Forelimb muscle (tissue), 1 donor: ENCODE results near the gene TSPAN3. TPM values are rescaled to one million over a fixed set of nuclear protein-coding genes. Genes with fewer than 3 reads are reported as not detected.

Experiments
- DNase-seq: peaks from one replicate; pipeline ENCODE4 v3.0.0-alpha.2; 2013; ENCODE audit warnings: low read depth
- polyA plus RNA-seq: library from polyadenylated mRNA; unstranded; fragments of 120-200 nt; gene quantifications from one replicate; pipeline ENCODE4 v1.2.1, GENCODE V29; 2013; ENCODE audit not compliant: insufficient read length

The TSPAN3 gene
- polyA plus RNA-seq, 1 donor = 357 TPM

DNA sequence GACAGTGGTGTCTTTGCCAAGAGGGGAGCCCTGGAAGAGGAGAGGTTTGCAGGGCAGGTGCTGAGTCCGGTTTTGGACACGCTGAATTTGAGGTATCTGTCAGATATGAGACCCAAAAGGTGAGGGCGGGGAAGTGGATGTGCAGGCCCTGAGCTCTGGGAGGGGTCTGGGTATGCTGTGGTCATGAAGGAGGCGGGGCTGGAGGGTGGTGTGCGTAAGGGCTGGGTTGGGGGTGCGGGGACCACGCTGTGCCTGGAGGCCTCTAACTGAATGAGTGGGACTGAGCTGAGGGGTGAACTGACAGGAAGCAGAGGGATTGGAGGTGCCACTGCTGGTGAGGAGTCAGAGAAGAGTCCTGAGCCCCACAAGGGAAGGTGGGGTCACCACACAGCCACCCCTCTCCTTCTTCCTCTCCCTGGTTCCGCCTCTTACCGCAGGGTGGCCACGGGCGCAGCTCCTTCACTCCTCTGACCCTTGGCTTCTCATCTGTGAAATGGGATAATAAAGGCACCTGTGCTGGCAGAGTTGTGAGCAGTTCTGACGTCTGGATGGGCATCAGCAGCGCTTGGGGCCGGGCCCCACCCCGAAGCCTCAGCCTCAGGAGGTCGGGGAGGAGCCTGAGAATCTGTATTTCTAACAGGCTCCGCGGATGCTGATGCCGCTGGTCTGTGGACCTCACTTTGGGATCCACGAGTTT, 47.2 kb downstream of the TSPAN3 start:
- no peak for DNase-seq

DNA sequence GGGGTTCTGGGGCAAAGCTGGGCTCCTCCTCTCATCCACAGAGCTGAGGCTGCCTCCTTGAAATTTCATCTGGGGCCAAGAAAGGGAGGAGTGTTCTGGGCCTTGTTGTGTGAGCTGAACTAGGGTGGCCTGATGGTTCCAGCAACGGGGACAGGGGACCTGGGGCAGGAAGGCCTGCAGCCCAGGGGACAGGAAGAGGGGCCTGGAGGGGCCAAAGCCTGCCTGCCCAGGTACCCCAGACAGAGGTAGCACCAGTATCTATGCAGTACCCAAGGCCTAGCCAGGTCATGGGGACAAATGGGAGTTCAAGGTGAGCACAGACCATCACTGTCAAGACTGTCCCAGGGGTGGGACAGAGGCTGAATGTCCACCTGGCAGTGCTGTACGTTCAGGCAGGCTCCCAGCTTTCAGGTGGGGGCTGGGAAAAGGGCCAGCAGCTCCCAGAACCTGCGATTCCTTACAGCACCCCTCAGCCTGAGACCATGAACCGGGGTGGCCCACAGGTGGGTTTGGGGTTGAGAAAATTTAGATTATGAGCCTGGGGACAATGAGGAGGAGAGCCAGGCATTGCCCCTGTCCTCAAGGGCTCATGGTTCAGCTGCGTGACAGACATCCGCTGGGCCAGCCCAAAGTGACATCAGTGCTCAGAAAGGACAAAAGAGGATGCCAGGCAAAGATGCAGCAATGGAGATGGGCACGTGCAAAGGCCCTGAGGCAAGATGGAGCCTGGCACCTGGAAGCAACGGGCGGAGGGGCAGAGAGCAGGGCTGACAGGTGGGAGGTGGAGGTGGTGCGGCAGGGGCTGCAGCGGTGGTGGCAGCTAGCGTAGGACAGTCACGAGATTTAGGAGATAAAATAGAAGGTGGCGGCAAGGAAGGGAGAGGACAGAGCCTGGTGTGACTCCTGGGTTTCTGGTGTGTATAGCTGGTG, 48.0 kb downstream of the TSPAN3 start:
- no peak for DNase-seq

DNA sequence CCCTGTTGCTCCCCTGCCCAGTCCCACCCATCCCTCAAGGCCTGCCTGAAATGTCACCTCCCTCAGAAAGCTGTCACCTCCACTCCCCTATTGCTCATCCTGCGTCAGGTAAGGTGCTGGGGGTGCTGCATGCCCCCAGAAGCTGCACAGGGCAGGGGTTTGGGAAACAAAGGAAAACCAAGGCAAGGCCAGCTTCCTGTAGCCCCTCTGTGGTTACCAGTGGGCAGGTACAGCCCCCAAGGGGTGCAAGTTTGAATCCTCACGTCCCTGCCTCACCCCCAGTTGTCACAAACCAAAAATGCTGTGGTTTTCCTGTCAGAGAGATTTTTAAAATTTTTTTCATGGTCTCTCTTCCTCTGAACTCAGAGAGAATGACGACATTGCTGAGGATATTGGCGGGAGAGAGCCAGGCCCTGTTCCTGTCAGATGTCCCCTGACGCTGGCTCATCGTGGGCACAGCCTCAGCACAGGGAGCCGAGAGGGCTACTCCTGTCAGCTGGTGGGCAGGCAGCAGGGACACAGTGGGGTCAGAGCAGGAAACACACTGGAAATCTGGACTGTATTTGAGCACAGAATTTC, 49.0 kb downstream of the TSPAN3 start:
- DNase-seq = no peak

DNA sequence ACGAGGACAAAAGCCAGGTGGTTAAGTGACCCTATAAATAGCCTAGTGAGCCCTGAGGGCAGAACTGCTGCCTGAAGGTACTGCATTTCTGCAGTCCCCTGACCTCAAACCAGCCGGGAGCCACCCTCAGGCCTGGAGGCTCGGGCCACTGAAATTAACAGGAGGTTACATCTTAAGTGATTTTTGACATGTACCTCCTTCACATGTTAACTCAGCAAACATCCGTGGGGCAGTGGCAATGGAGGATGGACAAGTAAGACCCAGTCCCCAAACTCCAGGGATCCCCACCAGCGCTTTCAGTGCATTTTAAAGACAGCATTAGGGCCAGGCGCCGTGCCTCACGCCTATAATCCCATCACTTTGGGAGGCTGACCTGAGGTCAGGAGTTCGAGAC, 49.8 kb downstream of the TSPAN3 start:
- no peak for DNase-seq

DNA sequence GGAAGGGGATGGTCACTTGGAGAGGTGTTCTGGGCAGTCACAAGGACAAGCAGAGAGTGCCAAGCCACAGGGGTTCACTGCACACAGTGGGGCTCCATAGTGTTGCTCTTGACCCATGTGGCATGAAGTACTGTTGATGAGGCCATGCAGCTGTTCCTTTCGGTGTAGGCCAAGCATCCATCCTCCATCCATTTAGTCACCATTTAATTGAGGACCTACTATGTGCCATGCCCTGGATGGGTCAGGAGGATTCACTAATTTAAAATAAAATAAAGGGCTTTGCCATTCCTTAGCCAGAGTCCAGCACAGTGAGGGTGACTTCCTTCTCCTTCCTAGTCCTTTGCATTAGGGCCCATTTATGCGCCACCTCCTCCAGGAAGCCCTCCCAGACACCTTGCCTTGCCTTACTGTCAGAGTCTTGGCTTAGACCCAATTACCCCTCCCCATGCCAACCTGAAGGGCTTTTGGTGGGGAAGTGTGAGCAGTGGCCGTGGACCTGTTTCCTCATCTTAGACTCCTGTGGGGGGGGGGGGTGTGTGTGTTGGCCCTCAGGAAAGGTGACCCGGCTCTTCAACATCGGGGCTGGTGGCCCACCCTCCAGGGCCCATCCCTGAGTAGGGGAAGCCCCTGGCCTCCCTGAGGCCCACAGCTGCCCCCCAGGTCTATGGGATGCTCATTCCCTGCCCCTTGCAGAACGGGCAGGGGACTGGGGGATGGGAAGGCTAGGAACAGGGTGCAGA, 50.4 kb downstream of the TSPAN3 start:
- DNase-seq = no peak

DNA sequence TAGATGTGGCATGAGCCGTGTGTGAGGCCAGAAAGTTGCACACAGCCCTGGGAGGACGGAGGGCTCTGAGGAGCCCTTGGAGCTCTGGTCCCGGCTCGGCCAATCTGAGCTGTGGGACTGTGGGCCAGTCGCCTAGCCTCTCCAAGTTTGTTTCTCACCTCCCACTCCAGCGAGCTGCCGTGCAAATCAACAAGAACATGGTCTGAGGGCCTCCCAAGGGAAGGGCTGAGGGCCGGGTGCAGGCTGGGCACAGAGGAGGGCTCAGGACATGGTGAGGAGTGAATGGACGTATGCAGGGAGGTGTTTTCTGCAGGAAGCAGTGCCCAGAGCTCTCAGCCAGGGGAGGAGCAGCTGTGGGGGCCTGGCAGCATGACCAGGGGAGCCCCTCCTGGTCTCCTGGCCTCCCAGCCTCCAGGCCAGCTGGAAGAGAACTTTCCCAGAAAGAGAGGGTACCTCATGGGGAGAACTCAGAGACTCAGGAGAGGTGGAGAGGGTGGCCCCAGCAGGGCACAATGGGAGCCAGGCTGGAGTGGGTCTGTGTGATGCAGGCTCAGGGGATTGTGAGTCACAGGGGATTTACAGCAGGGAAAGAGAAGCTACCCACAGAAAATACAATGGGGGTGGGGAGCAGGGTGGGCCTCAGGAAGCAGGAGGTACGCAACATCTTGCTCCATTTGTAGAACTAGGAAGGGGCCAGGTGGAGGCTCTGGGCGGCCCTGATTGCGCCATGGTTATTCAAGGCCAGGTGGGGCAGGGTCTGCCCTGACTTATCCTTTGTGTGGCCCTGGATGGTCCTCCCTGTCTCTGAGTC, 51.2 kb downstream of the TSPAN3 start:
- no peak for DNase-seq

DNA sequence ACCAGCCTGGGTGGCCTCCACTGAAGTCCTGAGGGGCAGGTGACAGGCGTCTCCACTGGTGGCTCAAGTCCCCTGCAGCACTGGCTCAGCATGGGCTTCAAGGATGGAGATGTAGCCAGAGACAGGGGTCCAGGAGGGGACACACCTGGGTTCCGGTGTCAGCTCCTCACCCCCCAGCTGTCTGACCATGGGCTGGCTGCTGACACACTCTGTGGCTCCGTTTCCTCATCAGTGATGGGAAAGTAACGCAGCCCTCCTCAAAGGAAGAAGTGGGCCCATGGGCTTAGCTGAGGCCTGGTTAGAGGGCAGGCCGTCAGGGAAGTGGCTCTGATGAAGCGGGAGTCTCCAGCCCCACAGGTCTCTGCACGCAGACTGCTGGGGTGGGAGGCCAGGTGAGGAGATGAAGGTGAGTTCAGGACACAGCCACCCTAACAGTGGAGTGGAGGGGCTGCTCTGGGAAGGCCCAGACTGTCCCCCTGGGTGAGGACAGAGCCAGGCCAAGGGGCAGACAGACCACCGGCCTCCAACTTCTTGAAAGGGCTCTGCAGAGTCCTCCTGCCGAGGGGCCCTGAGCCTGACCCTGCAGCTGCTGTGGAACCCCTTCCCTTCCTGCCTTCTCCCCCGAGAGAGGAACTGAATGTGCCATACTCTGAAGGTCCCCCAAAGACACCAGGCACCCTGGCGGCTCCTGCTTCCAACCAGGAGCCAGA, 52.0 kb downstream of the TSPAN3 start:
- DNase-seq = no peak

DNA sequence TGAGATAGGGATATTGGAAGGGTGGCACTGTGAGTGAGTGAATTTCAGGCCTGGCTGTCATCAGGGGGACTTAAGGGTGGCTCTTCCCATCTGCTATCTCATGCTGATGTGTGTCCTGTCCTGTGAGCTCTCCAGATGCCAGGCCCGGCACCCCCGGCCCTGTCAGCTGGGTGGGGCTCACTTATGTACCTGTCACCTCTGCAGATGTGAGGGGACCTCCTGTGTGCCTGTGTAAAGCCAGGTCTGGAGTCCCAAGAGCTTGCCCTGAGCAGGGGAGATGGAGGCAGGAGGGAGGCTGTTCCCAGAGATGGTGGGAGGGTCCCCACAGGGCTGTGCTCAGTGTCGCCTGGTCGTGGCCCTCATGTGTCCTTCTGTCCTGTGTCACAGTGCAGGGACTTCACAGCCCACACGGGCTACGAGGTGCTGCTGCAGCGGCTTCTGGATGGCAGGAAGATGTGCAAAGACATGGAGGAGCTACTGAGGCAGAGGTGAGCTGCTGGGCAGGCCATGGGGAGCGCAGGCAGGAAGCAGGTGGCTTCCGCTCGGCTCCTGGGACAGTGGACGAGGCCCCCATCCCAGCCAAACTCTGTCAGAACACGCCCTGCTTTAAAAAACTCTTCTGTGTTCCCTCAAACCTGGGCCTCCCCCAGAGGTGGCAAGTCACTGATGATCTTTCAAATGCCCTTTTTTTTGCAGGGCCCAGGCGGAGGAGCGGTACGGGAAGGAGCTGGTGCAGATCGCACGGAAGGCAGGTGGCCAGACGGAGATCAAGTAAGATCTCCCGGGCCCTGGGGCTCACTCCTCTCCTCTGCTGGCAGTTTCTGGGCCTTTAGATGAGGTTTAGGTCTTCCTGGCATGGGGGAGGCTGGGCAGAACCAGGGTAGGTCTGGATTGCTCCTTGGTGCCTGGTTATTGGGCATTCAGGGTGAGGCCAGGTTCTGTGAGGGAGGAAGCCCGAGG, 52.9 kb downstream of the TSPAN3 start:
- no peak for DNase-seq

DNA sequence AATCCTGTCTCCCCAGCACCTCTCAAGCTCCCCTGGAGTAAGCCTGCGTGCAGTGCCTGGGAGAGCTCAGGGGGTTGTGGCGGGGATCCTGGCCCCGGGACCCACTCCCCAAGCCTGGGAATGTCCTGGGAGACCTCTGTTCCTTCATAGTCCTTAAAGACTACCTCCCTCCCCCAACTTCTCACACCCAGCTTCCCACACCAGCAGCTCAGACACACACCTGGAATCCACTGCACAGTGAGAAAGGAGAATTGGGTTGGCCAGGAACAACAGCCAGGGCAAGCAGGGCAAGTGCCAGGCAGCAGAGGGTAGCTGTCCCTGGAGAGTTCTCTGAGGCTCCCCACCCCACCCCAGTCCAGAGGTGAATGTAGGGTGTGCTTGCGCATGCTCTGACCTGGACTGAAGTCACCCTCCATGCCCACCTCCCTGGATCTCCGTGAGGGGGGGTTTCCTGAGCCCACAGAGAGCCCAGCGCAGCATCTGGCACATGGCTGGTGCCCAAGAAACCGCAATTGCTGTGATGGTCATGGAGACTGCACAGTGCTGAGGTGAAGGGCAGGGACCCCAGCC, 53.7 kb downstream of the TSPAN3 start:
- no peak for DNase-seq

DNA sequence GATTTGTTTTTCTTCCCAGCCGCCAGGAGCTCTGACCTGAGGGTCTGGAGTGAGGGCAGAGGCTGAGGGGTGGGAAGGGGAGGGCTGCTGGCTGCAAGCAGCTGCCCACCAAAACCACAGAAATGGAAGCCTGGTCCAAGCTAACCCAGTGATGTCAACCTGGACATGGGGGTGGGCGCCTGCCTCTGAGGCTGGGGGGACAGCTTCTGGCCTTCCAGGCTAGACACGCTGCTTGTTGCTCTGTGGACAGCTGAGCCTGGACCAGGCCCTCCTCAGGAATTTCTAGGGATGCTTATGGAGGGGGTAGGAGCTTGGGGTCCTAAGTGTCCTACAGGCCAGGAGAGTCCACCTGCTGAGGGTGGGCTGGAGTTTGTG, 54.6 kb downstream of the TSPAN3 start:
- DNase-seq = no peak

DNA sequence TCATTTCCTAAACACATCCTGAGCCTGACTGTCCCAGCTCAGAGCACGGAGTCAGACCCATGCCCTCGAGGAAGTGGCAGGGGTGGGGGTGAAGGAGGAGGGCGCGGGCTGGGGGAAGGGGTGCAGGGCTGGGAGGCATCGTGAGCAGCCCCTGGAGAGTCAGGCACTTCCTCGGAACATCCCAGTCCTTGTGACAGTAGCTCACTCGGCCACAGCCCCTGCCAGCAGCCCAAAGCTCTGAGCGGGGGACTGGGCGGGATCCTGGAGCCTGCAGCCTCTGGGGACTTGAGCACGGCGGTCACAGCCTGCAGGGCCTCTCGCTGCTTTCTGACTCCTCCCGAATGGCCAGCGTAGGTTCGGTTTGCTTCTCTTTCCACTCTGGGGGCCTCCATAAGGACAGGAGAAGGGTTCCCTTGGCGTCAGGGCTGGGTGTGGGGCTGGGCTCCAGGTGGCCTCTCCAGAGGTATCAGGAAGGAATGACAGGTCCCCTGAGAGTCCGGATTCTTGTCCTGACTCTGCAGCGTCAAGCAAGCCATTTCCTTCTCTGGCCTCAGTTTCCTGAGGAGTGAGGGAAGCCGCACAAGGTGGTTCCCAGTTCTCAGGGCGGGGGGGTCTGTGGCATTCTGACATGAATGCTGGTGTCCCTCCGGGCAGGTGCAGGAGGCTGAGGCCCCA, 55.1 kb downstream of the TSPAN3 start:
- DNase-seq = no peak

DNA sequence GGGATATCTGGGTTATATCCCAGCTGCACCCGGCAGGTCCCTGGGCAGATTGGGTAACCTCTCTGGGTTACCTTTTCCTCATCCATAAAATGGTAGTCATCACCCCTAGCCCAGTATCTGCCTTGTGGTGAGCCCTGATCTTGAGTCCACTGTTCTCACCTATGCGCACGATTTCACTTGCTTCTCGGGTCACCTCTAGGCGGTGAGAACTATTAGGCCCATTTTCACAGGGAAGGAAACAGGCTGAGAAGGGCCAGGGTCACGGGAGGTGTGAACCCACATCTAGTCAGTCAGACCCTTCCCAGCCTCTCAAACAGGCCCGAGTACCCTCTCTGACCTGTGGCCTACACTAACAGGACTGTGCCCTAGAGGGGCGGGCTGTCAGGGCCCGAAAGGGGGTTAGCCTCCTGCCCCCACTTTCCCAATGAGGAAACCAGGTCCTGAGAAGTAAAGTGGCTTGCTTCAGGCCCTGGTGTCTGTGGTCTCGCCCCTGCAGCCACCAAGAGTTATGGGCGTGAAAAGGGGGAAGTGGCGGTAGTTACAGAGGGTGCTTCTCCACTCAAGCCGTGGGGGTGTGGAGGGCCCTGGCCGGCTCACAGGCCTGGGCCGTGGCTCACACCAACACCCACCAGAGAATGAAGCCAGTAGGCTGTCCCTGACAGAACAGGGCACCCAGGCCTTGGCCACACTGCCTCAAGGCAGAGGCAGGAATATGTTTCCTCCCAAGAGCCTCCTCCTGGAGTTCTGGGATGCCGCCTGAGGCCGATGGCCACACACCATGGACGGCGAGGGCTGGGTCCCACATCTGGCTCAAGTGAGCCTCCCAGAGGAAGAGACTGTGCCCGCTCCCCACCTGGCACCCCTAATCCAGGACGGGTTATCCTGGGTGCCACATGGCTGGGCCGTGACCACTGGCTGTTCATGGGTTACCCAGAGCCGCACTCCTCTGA, 56.5 kb downstream of the TSPAN3 start:
- no peak for DNase-seq

DNA sequence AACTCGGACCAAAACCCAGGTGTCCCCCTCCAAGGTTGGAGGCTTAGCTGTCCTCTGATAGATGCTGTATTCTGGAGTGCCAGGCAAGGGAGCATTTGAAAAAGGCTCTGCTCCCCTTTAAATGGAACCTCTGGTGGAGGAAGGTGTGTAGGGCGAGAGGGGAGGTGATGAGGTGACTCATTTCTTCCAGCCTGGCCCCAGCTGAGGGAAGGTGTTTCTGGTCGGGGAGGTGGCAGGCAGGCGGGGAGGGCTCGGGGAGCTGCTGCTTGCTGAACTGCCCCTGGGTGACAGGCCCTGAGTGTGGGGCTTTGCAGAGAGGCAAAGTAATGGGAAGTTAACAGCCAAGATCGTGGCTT, 57.2 kb downstream of the TSPAN3 start:
- DNase-seq = no peak

DNA sequence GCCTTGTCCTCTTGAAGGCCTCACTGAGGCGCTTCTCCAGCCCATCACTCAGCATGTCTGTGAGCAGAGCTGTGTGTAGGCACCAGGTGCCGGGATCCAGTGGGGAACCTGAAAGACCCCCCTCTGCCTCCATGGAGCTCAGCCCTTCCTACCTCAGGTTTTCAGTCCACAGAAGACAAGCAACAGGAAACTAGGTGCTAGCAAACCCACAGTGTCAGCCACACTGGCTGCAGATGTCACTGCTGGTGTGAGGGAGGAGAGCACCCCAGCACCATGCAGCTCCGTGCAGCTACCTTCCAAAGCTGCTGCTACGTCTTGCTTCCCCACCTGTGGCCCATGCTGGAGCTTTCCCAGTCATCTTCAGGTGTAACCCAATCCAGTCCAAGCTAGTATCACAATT, 58.0 kb downstream of the TSPAN3 start:
- no peak for DNase-seq

DNA sequence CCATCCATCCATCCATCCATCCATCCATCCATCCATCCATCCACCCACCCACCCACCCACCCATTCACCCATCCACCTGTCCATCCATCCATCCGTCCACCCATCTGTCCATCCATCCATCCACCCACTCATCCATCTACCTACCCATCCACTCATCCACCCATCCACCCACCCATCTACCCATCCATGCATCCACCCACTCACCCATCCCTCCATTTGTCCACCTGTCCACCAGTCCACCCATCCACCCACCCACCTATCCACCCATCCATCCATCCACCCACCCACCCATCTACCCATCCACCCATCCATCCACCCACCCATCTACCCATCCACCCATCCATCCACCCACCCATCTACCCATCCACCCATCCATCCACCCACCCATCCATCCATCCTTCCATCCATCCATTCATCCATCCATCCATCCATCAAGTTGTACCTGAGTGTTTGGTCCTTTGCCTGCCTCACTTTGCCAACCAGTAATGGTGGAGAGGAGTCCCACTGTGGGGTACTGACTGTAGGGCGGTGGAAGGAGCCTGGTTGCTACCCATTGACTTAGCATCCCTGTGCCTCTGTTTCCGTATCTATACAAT, 58.7 kb downstream of the TSPAN3 start:
- no peak for DNase-seq

DNA sequence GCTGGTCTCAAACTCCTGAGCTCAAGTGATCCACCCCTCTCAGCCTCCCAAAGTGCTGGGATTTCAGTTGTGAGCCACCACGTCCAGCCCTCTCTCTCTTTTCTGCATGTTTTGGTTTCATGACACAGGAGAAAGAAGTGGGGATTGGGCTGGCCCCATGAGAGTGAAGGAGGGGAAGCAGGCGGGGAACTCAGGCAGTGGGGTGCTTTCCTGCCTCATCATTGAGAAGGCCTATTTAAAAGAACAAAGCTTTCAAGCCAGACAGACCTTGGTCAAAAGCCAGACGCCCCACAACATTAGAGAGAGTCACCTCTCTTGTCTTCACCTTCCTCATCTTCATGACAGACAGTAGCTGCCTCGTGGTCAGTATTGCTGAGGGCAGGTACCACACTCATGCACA, 60.1 kb downstream of the TSPAN3 start:
- DNase-seq = no peak

DNA sequence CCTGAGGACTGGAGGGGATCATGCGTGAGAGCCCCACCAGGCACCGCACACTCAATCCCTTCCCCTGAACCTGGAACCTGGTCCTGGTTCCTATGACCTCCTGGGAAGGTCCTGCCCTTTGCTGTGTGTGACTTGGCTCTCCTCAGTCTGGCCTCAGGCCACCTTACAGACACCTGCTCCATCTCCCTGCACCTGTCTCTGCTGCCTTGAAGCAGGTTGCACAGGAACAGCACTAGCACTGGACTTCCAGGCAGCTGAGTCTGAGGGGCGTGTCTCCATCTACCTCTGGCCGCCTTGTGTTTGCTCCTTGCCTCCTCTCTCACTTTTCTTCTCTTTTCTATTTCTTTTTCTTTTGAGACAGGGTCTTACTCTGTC, 60.6 kb downstream of the TSPAN3 start:
- no peak for DNase-seq
